NCI-H1105 treated with DMSO at 0.1 percent for 48 hours (cell line): ENCODE data around the gene APOBEC2.

Source experiments
- DNase-seq: peaks from one replicate; lab custom pipeline; 2025; lab: John Stamatoyannopoulos, UW

The APOBEC2 gene

GRCh38 chr6:41037107-41037900 is 15.7 kb upstream of the APOBEC2 start:
- DNase-seq, result peak; percentile 3

- DNase-seq, result no peak
Measured at GRCh38 chr6:41038205-41038604, 14.8 kb upstream of the APOBEC2 start.

GRCh38 chr6:41039060-41039998 is 13.7 kb upstream of the APOBEC2 start, which contains the start of gene UNC5CL:
Gene UNC5CL, minus strand, starts transcription at chr6:41039221. Its CDS starts 4,147 bp downstream, at chr6:41035074.
- DNase-seq, result peak; percentile 40

- no peak for DNase-seq
Measured at GRCh38 chr6:41040101-41040939, 12.7 kb upstream of the APOBEC2 start.

GRCh38 chr6:41040940-41041536 is 12.0 kb upstream of the APOBEC2 start:
- DNase-seq, result no peak

GRCh38 chr6:41042226-41043055 is 10.6 kb upstream of the APOBEC2 start, which contains the start of gene TSPO2:
Gene TSPO2, plus strand, starts transcription at chr6:41042467. Its CDS starts 519 bp downstream, at chr6:41042986.
- DNase-seq, result no peak

GRCh38 chr6:41043151-41043550 is 9.9 kb upstream of the APOBEC2 start:
- no peak for DNase-seq

- no peak for DNase-seq
Measured at GRCh38 chr6:41045664-41046063, 7.3 kb upstream of the APOBEC2 start.

GRCh38 chr6:41046084-41046483 is 6.9 kb upstream of the APOBEC2 start:
- DNase-seq, result no peak

GRCh38 chr6:41047306-41047705 is 5.7 kb upstream of the APOBEC2 start:
- no peak for DNase-seq

- DNase-seq, result no peak
Measured at GRCh38 chr6:41047745-41048732, 5.0 kb upstream of the APOBEC2 start.

- no peak for DNase-seq
Measured at GRCh38 chr6:41049521-41049920, 3.5 kb upstream of the APOBEC2 start.

GRCh38 chr6:41049955-41050354 is 3.0 kb upstream of the APOBEC2 start:
- no peak for DNase-seq

- DNase-seq, result no peak
Measured at GRCh38 chr6:41050536-41050935, 2.5 kb upstream of the APOBEC2 start.

GRCh38 chr6:41051873-41052272 is 1.1 kb upstream of the APOBEC2 start:
- no peak for DNase-seq

GRCh38 chr6:41054511-41054910 is 1.5 kb downstream of the APOBEC2 start:
- no peak for DNase-seq

GRCh38 chr6:41055149-41055548 is 2.1 kb downstream of the APOBEC2 start:
- no peak for DNase-seq

- DNase-seq, result no peak
Measured at GRCh38 chr6:41056768-41057490, 3.9 kb downstream of the APOBEC2 start.

GRCh38 chr6:41058783-41059181 is 5.8 kb downstream of the APOBEC2 start:
- no peak for DNase-seq
